Measurements from ENCODE around the gene CTBP2.

DNA sequence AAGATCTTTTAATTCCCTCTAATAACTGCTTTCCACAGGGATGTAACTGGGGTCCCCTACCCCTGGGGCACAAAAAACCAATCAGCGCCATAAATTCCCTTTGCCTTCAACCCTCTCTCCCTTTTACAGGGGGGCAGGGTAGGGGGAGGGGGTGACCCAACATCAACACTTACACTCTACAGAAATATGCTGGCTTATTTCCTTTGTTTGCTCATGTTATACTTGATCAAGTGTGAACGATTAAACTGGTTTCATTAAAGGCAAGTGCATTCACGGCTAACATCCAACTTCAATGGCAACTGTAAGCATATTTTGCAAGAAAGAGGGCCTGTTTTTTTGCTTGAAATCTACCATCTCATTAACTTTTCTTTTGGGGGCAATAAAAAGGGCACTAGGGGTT is 2.9 kb downstream of the CTBP2 start:
- TF ChIP-seq, protein P1, sequence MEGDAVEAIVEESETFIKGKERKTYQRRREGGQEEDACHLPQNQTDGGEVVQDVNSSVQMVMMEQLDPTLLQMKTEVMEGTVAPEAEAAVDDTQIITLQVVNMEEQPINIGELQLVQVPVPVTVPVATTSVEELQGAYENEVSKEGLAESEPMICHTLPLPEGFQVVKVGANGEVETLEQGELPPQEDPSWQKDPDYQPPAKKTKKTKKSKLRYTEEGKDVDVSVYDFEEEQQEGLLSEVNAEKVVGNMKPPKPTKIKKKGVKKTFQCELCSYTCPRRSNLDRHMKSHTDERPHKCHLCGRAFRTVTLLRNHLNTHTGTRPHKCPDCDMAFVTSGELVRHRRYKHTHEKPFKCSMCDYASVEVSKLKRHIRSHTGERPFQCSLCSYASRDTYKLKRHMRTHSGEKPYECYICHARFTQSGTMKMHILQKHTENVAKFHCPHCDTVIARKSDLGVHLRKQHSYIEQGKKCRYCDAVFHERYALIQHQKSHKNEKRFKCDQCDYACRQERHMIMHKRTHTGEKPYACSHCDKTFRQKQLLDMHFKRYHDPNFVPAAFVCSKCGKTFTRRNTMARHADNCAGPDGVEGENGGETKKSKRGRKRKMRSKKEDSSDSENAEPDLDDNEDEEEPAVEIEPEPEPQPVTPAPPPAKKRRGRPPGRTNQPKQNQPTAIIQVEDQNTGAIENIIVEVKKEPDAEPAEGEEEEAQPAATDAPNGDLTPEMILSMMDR (IDR thresholded peaks at IDR 0.05) = no peak
- TF ChIP-seq EP300 (IDR thresholded peaks at IDR 0.05) (no peak), POLR2A (IDR thresholded peaks at IDR 0.05; ENCODE audit: low read depth) (no peak)
